Gastrocnemius medialis (tissue), 4 donors: ENCODE measurements around the gene SLC25A18. TPM values are rescaled to one million over a fixed set of nuclear protein-coding genes. Genes with fewer than 3 reads are reported as not detected.
A peak's percentile ranks its signal among the peaks of the same experiment; 100 is the strongest.
"Not testable (repeated sequence)": the region's sequence is repeated elsewhere in the genome, so short reads cannot be mapped to it uniquely, and the experiment has no call there.

Experiments used
- ATAC-seq, 2 donors: fragments of 150-250 bp; one replicate each; pipeline ENCODE4 v1.9.1; 2016
- DNase-seq, 2 donors: peaks; one replicate each; pipeline ENCODE4 v3.0.0-alpha.2; 2019
- H3K27ac ChIP-seq, 4 donors: fragments of 200-600 bp; sonication (generic); 1 replicate in 1 of 4; 2 replicates in 3 of 4; pipeline ENCODE4 v1.5.1; 2016 to 2018; ENCODE audit warnings: mild to moderate bottlenecking in 2 of 4, moderate library complexity in 1 of 4
- H3K27me3 ChIP-seq, 3 donors: fragments of 200-600 bp; sonication (generic) in 2 of 3; 1 replicate in 1 of 3; 2 replicates in 2 of 3; pipeline versions ENCODE4 v1.5.1 to v1.6.0; 2016 to 2019; ENCODE audit warnings: mild to moderate bottlenecking in 1 of 3, moderate library complexity in 1 of 3
- H3K36me3 ChIP-seq, 2 donors: fragments of 200-600 bp; sonication (generic) in 1 of 2; one replicate each; pipeline ENCODE4 v1.5.1; 2017 to 2018
- H3K4me1 ChIP-seq, 2 donors: fragments of 200-600 bp; sonication (generic) in 1 of 2; one replicate each; pipeline ENCODE4 v1.5.1; 2016 to 2017; ENCODE audit warnings: mild to moderate bottlenecking in 2 of 2
- H3K4me3 ChIP-seq, 4 donors: fragments of 200-600 bp; sonication (generic) in 3 of 4; 1 replicate in 1 of 4; 2 replicates in 3 of 4; pipeline ENCODE4 v1.5.1; 2016 to 2019; ENCODE audit warnings: mild to moderate bottlenecking in 2 of 4
- H3K9me3 ChIP-seq, 3 donors: fragments of 200-600 bp; sonication (generic) in 2 of 3; 1 replicate in 1 of 3; 2 replicates in 2 of 3; pipeline ENCODE4 v1.5.1; 2016 to 2019
- CTCF ChIP-seq, 5 experiments: fragments of 450-650 bp in 3 of 5; fragments of 200-600 bp in 2 of 5; sonication (generic) in 2 of 5; IDR thresholded peaks in 4 of 5; conservative IDR thresholded peaks in 1 of 5; 1 replicate in 4 of 5; 2 replicates in 1 of 5; pipeline ENCODE4 v1.5.1; 2016 to 2019; ENCODE audit warnings: antibody characterized with exemption in 5 of 5, mild to moderate bottlenecking in 3 of 5, moderate library complexity in 3 of 5
- POLR2A ChIP-seq, 2 donors: fragments of 450-650 bp; IDR thresholded peaks; one replicate each; pipeline ENCODE4 v1.6.1; 2017; ENCODE audit warnings: antibody characterized with exemption in 2 of 2, mild to moderate bottlenecking in 2 of 2, moderate library complexity in 2 of 2
- in situ Hi-C, 4 donors: fragments of 200-750 bp; cut with MboI; loops; one replicate each; pipeline versions ENCODE4 v1.15.0 to v1.8.0; 2017; ENCODE audit warnings: low sequenced_read_pairs in 4 of 4
- intact Hi-C: fragments of 100-400 bp; cut with DNase I; formaldehyde crosslinking; loops from one replicate; pipeline ENCODE4 v1.15.1; 2023; ENCODE audit warnings: low total_unique reads
- total RNA-seq, 4 donors: library from RNA; depleted of rRNA; stranded (reverse); fragments of >200 nt; gene quantifications; one replicate each; pipeline versions ENCODE4 v1.1.0 to v1.2.3, GENCODE V29; 2016

SLC25A18 gene
- total RNA-seq, result 10 to 100 TPM in 3 of 4 donors, 1 to 10 TPM in 1; 9.3 to 22.2 (median 13.3) TPM

DNA sequence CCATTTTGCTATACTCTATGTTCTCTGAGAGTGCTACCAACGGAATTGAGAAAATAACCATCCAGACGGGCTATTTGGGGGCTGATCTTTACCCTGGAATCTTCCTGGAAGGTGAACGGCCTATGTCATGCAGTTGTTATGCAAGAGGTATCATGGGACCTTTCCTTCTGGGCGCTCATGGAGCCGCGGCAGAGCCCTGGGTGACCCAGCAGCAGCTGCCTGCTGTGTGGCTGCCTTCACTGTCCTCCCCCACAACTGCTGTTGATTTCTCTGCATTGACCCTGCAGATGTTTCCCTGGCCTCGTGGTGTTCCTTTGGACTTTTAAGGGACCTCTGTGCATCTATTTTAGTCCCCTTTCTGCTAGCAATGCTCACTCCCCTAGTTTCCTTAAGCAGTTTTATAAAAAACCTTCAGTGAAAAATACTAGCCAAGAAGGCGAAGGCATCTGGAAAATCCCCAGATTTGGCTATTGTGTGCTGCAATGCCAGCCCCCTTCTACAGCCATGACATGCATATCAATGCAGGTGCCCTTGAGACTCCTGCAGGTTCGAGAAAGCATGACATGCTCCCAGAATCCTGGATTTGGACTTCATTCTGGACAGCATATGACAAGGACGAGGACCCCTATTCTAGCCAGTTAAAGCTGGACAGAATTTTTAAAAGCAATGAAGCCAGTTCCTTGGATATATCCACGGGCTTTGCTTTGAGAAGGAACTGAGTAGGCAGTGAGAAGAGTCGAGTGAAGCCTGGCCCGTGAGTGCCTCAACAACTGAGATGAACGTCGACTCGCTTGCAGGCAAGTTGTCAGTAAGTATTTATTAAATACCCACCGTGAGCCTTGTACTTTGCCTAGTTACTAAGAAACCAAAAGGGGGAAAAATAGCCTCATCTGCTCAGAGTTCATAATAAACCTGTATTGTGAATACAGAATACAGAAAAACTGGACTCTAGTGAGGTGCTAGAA, at the start of gene SLC25A18:
TSS of gene SLC25A18 (plus strand) at position 593 of the 965 bp plus-strand sequence. CDS start 16,447 bp downstream, outside the sequence.
- intact Hi-C loops (loop anchor here (2.0 to 5.0 kb wide), 3 partner anchors 76 to 191 kb away; partner anchors contain the start of gene BCL2L13), in situ Hi-C loops (no loop called here)
- ATAC-seq (peak; percentile 82 to 89), DNase-seq (peak; percentile 88 to 91)
- H3K27ac ChIP-seq, result peak within 1 kb of the TSS; percentile 87 to 98 (median 96)
- H3K4me1 ChIP-seq, result peaks cover 30 to 47% of the 10 kb centered on the region in 2 donors
- peak; percentile 62 to 65 for TF ChIP-seq POLR2A (IDR thresholded peaks at IDR 0.05)
- TF ChIP-seq CTCF (IDR thresholded peaks at IDR 0.05 in 4 of 5, conservative IDR thresholded peaks at IDR 0.05 in 1 of 5), result peak in 3 of 5 experiments; percentile 12 to 40 (median 26)
- H3K9me3 ChIP-seq, result no peaks in the 10 kb centered on the region
- H3K27me3 ChIP-seq, result no peaks in the 10 kb centered on the region
- H3K36me3 ChIP-seq, result no peaks in the 10 kb centered on the region
- peak within 1 kb of the TSS; percentile 43 to 55 (median 52) for H3K4me3 ChIP-seq

DNA sequence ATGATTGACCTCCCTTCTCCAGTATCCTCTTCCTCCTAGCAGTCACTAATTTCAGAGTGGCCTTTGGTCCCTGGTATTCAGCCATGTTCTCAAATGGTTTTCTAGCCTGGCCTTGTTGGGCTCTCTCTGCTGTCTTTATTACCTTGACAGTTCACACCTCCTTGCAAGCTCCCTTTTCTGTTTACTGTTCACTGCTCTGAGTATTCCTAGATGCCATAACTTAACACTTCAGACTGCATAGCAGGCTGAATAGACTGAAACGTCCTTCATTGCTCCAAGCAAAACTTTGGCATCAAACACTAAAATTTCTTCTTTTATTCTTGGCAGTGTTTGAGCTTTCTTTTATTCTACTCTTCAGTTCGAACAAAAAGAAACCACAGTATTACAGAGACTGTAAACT, 49.7 kb upstream of the SLC25A18 start:
- intact Hi-C loops (no loop called here), in situ Hi-C loops (loop anchor here in 1 of 4 donors (25.0 kb wide), 1 partner anchor 326 kb away; no protein-coding TSS in a partner anchor)
- Histone ChIP-seq H3K36me3 (peaks cover 0 to 8% of the 10 kb centered on the region in 2 donors), H3K4me1 (peaks cover 26 to 29% of the 10 kb centered on the region in 2 donors), H3K27me3 (no peaks in the 10 kb centered on the region), H3K4me3 (no peak overlapping the region), H3K9me3 (no peaks in the 10 kb centered on the region), H3K27ac (peak overlapping the region; percentile 6 to 62 (median 20))
- no peak for TF ChIP-seq POLR2A (IDR thresholded peaks at IDR 0.05)
- TF ChIP-seq CTCF (IDR thresholded peaks at IDR 0.05 in 4 of 5, conservative IDR thresholded peaks at IDR 0.05 in 1 of 5), result no peak
- ATAC-seq, result peak in 1 of 2 donors; percentile 20
- no peak for DNase-seq

- peaks cover 29 to 30% of the 10 kb centered on the region in 2 donors for H3K4me1 ChIP-seq
- DNase-seq, result peak in 1 of 2 donors; percentile 32
- in situ Hi-C loops (loop anchor here in 1 of 4 donors (25.0 kb wide), 1 partner anchor 327 kb away; no protein-coding TSS in a partner anchor), intact Hi-C loops (no loop called here)
- H3K9me3 ChIP-seq, result no peaks in the 10 kb centered on the region
- peaks cover 0 to 8% of the 10 kb centered on the region in 2 donors for H3K36me3 ChIP-seq
- H3K4me3 ChIP-seq, result no peak overlapping the region
- H3K27ac ChIP-seq, result peak overlapping the region; percentile 6 to 62 (median 20)
- TF ChIP-seq CTCF (IDR thresholded peaks at IDR 0.05 in 4 of 5, conservative IDR thresholded peaks at IDR 0.05 in 1 of 5) (no peak), POLR2A (IDR thresholded peaks at IDR 0.05) (no peak)
- H3K27me3 ChIP-seq, result no peaks in the 10 kb centered on the region
- peak in 1 of 2 donors; percentile 49 for ATAC-seq
Observed at GRCh38 chr22:17514084-17514483, 49.2 kb upstream of the SLC25A18 start.

- peaks cover 21 to 28% of the 10 kb centered on the region in 2 donors for H3K4me1 ChIP-seq
- DNase-seq, result peak in 1 of 2 donors; percentile 34
- H3K27me3 ChIP-seq, result no peaks in the 10 kb centered on the region
- intact Hi-C loops (no loop called here), in situ Hi-C loops (loop anchor here in 1 of 4 donors (25.0 kb wide), 1 partner anchor 331 kb away; no protein-coding TSS in a partner anchor)
- ATAC-seq, result peak in 1 of 2 donors; percentile 70
- TF ChIP-seq POLR2A (IDR thresholded peaks at IDR 0.05) (no peak), CTCF (IDR thresholded peaks at IDR 0.05 in 4 of 5, conservative IDR thresholded peaks at IDR 0.05 in 1 of 5) (no peak)
- no peak overlapping the region for H3K4me3 ChIP-seq
- no peaks in the 10 kb centered on the region for H3K36me3 ChIP-seq
- no peaks in the 10 kb centered on the region for H3K9me3 ChIP-seq
- H3K27ac ChIP-seq, result peak overlapping the region; percentile 7 to 56 (median 21)
Observed at GRCh38 chr22:17518406-17518805, 44.9 kb upstream of the SLC25A18 start.

DNA sequence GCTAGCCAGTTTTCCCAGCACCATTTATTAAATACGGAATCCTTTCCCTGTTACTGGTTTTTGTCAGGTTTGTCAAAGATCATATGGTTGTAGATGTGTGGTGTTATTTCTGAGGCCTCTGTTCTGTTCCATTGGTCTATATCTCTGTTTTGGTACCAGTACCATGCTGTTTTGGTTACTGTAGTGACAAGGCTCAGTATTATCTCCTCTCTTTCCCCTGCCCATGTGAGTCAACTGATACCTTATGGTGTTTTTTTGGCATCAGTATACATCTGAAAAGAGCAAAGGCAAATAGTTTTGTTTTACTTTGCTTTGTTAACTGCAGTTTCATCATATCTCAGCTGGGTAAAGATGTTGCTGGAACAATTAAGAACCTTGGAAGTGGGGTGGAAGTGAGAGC, 41.3 kb upstream of the SLC25A18 start:
- DNase-seq, ATAC-seq, H3K36me3 ChIP-seq, H3K4me3 ChIP-seq, H3K9me3 ChIP-seq, H3K27me3 ChIP-seq, H3K27ac ChIP-seq, intact Hi-C loops: not testable (repeated sequence)
- H3K4me1 ChIP-seq, result peaks cover 11 to 18% of the 10 kb centered on the region in 2 donors
- in situ Hi-C loops, result loop anchor here in 1 of 4 donors (25.0 kb wide), 1 partner anchor 335 kb away; no protein-coding TSS in a partner anchor
